OCI-LY3 (cell line): ENCODE data around the gene DNAAF5.

ENCODE experiments used
- EZH2phosphoT487 ChIP-seq: fragments of 200-600 bp; shearing (Covaris generic); IDR thresholded peaks from 2 replicates; pipeline ENCODE4 v1.6.1; 2018; ENCODE audit warnings: antibody characterized with exemption, mixed run types, low read depth
- TF ChIP-seq, protein P1 (sequence below): fragments of 200-600, 300-600 bp; sonication (generic); IDR thresholded peaks from 2 replicates; pipeline ENCODE4 v1.5.1; 2014; ENCODE audit warnings: antibody characterized with exemption, low read length, low read depth

DNA sequence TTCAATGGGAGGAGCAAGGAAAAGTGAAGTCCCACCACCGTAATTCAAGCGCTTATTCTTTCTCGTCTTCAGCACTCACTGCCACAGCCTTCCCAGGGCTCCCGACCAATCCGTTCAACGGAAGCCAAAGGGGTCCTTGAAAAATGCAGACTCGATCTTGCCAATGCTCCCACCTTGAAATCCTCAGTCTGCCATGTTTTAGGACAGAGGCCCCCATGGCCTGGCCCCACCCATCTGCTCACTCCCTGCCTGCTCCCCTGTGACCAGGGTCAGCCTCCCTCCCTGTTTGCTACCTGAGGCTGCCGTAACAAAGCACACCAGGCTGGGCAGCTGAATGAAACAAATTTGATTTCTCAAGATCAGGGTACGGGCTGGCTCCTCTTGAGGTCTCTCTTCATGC is 3.0 kb upstream of the DNAAF5 start:
- TF ChIP-seq, protein P1, sequence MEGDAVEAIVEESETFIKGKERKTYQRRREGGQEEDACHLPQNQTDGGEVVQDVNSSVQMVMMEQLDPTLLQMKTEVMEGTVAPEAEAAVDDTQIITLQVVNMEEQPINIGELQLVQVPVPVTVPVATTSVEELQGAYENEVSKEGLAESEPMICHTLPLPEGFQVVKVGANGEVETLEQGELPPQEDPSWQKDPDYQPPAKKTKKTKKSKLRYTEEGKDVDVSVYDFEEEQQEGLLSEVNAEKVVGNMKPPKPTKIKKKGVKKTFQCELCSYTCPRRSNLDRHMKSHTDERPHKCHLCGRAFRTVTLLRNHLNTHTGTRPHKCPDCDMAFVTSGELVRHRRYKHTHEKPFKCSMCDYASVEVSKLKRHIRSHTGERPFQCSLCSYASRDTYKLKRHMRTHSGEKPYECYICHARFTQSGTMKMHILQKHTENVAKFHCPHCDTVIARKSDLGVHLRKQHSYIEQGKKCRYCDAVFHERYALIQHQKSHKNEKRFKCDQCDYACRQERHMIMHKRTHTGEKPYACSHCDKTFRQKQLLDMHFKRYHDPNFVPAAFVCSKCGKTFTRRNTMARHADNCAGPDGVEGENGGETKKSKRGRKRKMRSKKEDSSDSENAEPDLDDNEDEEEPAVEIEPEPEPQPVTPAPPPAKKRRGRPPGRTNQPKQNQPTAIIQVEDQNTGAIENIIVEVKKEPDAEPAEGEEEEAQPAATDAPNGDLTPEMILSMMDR, result no peak
- no peak for TF ChIP-seq EZH2phosphoT487
